Stimulated activated effector memory CD8-positive, alpha-beta T cell treated with anti-CD3 and anti-CD28 coated beads, Interleukin-12 subunit alpha, Interleukin-12 subunit beta, amount 100 ng/mL, for 72 hours (primary cell): Measurements from ENCODE around the gene SUPT3H.

Experiments
- ATAC-seq: fragments of 150-1000 bp; cut with Tn5 transposase; 2 replicates; pipeline ENCODE4 v1.10.0; 2021
- DNase-seq, 2 donors: peaks; one replicate each; pipeline ENCODE4 v3.0.0; 2021 to 2022; ENCODE audit warnings: low spot score in 2 of 2
- H3K27ac Mint-ChIP-seq: one replicate; pipeline ENCODE4 v1.8.0; 2022; ENCODE audit warnings: mild to moderate bottlenecking, mixed read lengths
- H3K36me3 Mint-ChIP-seq: one replicate; pipeline ENCODE4 v1.8.0; 2022; ENCODE audit warnings: mild to moderate bottlenecking, mixed read lengths
- H3K4me1 Mint-ChIP-seq: one replicate; pipeline ENCODE4 v1.8.0; 2022; ENCODE audit warnings: mixed read lengths
- H3K4me3 Mint-ChIP-seq: one replicate; pipeline ENCODE4 v1.8.0; 2022; ENCODE audit warnings: mild to moderate bottlenecking, mixed read lengths
- H3K9me3 Mint-ChIP-seq: one replicate; pipeline ENCODE4 v1.8.0; 2022; ENCODE audit warnings: mixed read lengths

Gene SUPT3H

GRCh38 chr6:45377554-45378333 is at the start of gene SUPT3H:
SUPT3H (minus strand) TSS chr6:45377934.
- Mint-ChIP-seq H3K4me1 (peaks cover 21% of the 10 kb centered on the region), H3K4me3 (peak within 1 kb of the TSS; percentile 95), H3K9me3 (no peaks in the 10 kb centered on the region), H3K36me3 (peaks cover 24% of the 10 kb centered on the region), H3K27ac (peak within 1 kb of the TSS; percentile 100)
- ATAC-seq: peak; percentile 90
- peak; percentile 90 to 93 for DNase-seq

GRCh38 chr6:45426251-45426650 is 48.5 kb upstream of the SUPT3H start:
- H3K36me3 Mint-ChIP-seq: peaks cover 65% of the 10 kb centered on the region
- H3K9me3 Mint-ChIP-seq: no peaks in the 10 kb centered on the region
- ATAC-seq (no peak), DNase-seq (no peak)
- H3K4me1 Mint-ChIP-seq: peaks cover 44% of the 10 kb centered on the region
- H3K27ac Mint-ChIP-seq: peak overlapping the region; percentile 99
- H3K4me3 Mint-ChIP-seq: peak overlapping the region; percentile 99

DNA sequence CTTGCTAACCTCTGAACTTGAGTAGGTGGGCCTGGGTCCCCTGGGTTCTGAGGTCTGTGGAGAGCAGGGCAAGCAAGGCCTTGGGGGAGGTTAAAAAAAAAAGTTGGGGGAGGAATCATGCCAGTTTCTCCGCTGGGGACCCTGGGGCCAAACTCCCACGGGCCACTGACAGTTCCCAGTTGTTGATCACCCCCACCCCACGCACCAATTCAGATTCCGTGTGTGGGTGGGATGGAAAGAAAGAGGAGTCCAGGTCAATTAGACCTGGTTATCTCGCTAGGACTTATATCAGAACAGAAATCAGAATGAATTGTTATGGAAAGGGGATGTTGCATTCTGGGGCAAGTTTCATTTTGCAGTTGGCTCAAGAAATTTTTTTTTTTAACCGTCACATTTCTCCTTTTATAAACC is 46.7 kb upstream of the SUPT3H start:
- no peak for DNase-seq
- H3K4me1 Mint-ChIP-seq: peaks cover 45% of the 10 kb centered on the region

GRCh38 chr6:45423824-45424450 is 46.2 kb upstream of the SUPT3H start:
- Mint-ChIP-seq H3K27ac (peak overlapping the region; percentile 99), H3K4me1 (peaks cover 44% of the 10 kb centered on the region), H3K4me3 (peak overlapping the region; percentile 99), H3K9me3 (no peaks in the 10 kb centered on the region), H3K36me3 (peaks cover 81% of the 10 kb centered on the region)
- no peak for DNase-seq
- ATAC-seq: no peak

More for the DNA sequence above, 46.7 kb upstream of the SUPT3H start:
- no peak for ATAC-seq
- H3K4me3 Mint-ChIP-seq: peak overlapping the region; percentile 99
- peak overlapping the region; percentile 99 for H3K27ac Mint-ChIP-seq
- H3K36me3 Mint-ChIP-seq: peaks cover 82% of the 10 kb centered on the region
- no peaks in the 10 kb centered on the region for H3K9me3 Mint-ChIP-seq

- H3K4me3 Mint-ChIP-seq: peak overlapping the region; percentile 99
- ATAC-seq: peak; percentile 31
- peak in 1 of 2 donors; percentile 37 for DNase-seq
- peaks cover 75% of the 10 kb centered on the region for H3K36me3 Mint-ChIP-seq
- H3K27ac Mint-ChIP-seq: peak overlapping the region; percentile 99
- H3K4me1 Mint-ChIP-seq: peaks cover 38% of the 10 kb centered on the region
- H3K9me3 Mint-ChIP-seq: no peaks in the 10 kb centered on the region
These were observed 45.5 kb upstream of the SUPT3H start for GRCh38 chr6:45423111-45423823.

- peak; percentile 43 to 84 for DNase-seq
- Mint-ChIP-seq H3K4me1 (peaks cover 31% of the 10 kb centered on the region), H3K4me3 (peak overlapping the region; percentile 99), H3K27ac (peak overlapping the region; percentile 99), H3K36me3 (peaks cover 68% of the 10 kb centered on the region), H3K9me3 (no peaks in the 10 kb centered on the region)
- ATAC-seq: peak; percentile 38
These were observed 44.9 kb upstream of the SUPT3H start for GRCh38 chr6:45422503-45423110.

GRCh38 chr6:45421709-45422502 is 44.2 kb upstream of the SUPT3H start:
- peak; percentile 42 to 83 for DNase-seq
- H3K9me3 Mint-ChIP-seq: no peaks in the 10 kb centered on the region
- peak; percentile 44 for ATAC-seq

GRCh38 chr6:45420909-45421708 is 43.4 kb upstream of the SUPT3H start:
- H3K4me3 Mint-ChIP-seq: peak overlapping the region; percentile 99
- ATAC-seq: no peak
- no peaks in the 10 kb centered on the region for H3K9me3 Mint-ChIP-seq
- no peak for DNase-seq
- H3K36me3 Mint-ChIP-seq: peaks cover 60% of the 10 kb centered on the region
- peaks cover 38% of the 10 kb centered on the region for H3K4me1 Mint-ChIP-seq
- peak overlapping the region; percentile 99 for H3K27ac Mint-ChIP-seq

More at GRCh38 chr6:45421709-45422502, 44.2 kb upstream of the SUPT3H start:
- Mint-ChIP-seq H3K27ac (peak overlapping the region; percentile 99), H3K4me3 (peak overlapping the region; percentile 99), H3K4me1 (peaks cover 31% of the 10 kb centered on the region), H3K36me3 (peaks cover 65% of the 10 kb centered on the region)

DNA sequence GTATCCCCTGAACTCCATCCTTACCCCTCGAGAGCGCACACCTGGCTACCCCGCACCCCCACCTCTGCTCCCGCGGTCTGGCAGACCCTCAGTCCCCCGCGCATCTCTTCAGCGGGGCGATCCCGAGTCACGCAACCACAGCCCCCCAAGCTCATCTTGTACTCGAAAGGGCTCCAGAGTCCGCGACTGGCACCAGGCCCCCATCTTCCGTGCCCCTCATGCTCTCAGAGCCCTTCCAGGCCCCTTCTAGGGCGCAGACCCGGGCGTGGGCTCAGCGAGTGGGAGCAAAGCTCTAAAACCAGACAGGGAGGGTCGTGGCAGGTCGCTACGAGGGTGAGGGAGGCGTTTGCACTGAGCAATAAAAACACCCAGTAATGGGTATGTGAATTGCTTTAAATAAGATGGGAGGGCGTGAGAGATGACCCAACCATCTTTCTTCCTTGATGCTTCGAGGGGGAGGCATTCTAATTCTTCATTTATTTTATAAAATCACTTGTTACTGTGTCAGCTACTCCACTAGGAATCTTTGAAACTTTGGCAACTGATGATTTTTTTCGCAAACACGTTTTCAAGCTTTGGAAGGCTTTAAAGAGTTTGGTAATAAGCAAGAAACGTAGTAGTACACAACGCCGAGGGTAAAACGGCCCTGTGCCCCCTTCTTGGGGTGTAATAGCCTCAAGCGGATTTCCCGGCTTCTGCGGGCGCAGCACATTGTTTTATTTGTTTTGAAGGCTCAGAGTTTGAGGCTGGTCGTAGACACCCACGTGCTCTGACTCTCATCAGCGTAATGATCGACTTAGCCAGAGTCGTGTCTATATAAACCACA is 42.6 kb upstream of the SUPT3H start:
- H3K4me3 Mint-ChIP-seq: peak overlapping the region; percentile 99
- H3K9me3 Mint-ChIP-seq: no peaks in the 10 kb centered on the region
- ATAC-seq: peak; percentile 50
- peaks cover 46% of the 10 kb centered on the region for H3K4me1 Mint-ChIP-seq
- peak overlapping the region; percentile 99 for H3K27ac Mint-ChIP-seq
- DNase-seq: peak in 1 of 2 donors; percentile 69
- peaks cover 58% of the 10 kb centered on the region for H3K36me3 Mint-ChIP-seq

DNA sequence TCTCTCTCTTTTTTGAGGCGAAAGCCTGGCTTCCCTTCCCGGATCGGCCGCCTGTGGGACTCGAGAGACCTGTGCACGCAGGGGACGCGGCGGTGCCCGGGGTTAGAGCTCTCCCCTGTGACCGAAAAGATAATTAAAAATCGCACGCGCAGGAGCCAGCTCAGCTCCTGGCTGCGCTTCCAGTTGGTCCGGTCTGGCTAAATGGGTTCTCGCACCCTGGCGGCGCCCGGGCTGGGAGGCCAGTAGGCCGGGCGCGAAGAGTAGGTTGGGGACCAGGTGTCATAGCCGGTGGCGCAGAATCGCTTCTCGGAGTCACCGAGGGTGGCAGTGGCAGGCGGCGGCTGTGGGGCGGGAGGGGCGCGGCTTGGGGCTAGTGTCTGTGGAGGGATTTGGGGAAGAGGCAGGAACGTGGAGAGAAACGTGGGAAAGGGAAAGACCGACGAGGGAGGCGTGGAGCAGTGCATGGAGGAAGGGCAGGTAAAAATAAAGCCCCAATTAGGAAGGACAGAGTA is 41.9 kb upstream of the SUPT3H start:
- peak overlapping the region; percentile 99 for H3K4me3 Mint-ChIP-seq
- ATAC-seq (peak; percentile 58), DNase-seq (peak; percentile 45 to 68)
- no peaks in the 10 kb centered on the region for H3K9me3 Mint-ChIP-seq
- H3K4me1 Mint-ChIP-seq: peaks cover 52% of the 10 kb centered on the region
- peak overlapping the region; percentile 99 for H3K27ac Mint-ChIP-seq
- H3K36me3 Mint-ChIP-seq: peaks cover 52% of the 10 kb centered on the region

GRCh38 chr6:45417436-45417835 is 39.7 kb upstream of the SUPT3H start:
- Mint-ChIP-seq H3K27ac (no peak overlapping the region), H3K9me3 (no peaks in the 10 kb centered on the region), H3K4me3 (no peak overlapping the region), H3K4me1 (peaks cover 46% of the 10 kb centered on the region), H3K36me3 (peaks cover 34% of the 10 kb centered on the region)
- ATAC-seq (no peak), DNase-seq (no peak)

GRCh38 chr6:45416700-45417099 is 39.0 kb upstream of the SUPT3H start:
- peaks cover 46% of the 10 kb centered on the region for H3K4me1 Mint-ChIP-seq
- peaks cover 27% of the 10 kb centered on the region for H3K36me3 Mint-ChIP-seq
- no peaks in the 10 kb centered on the region for H3K9me3 Mint-ChIP-seq
- no peak for DNase-seq
- no peak overlapping the region for H3K4me3 Mint-ChIP-seq
- no peak overlapping the region for H3K27ac Mint-ChIP-seq
- no peak for ATAC-seq
